Fibroblast of the aortic adventitia (primary cell): Measurements from ENCODE around the gene PGF. TPM values are rescaled to one million over a fixed set of nuclear protein-coding genes. Genes with fewer than 3 reads are reported as not detected.

Experiments used
- DNase-seq: peaks from one replicate; pipeline ENCODE4 v3.0.0-alpha.2; 2010; ENCODE audit warnings: low read depth
- H3K4me3 ChIP-seq: 2 replicates; pipeline ENCODE4 v1.5.1; 2011; ENCODE audit warnings: low read depth, mild to moderate bottlenecking, control low read depth, low read length, moderate library complexity
- CTCF ChIP-seq: IDR thresholded peaks from 2 replicates; pipeline ENCODE4 v1.5.1; 2011; ENCODE audit warnings: mild to moderate bottlenecking, low read length, control low read depth, inconsistent platforms; ENCODE audit not compliant: insufficient read depth
- total RNA-seq: library from RNA; depleted of rRNA; stranded (reverse); fragments of >200 nt; gene quantifications from 2 replicates; pipeline ENCODE4 v1.2.3, GENCODE V29; 2012; ENCODE audit warnings: low replicate concordance

Gene PGF
- total RNA-seq, 1 donor, result 0.36 TPM

GRCh38 chr14:74978416-74978947, 23.1 kb upstream of the PGF start:
- no peak for TF ChIP-seq CTCF
- H3K4me3 ChIP-seq, result no peak overlapping the region
- DNase-seq, result no peak

- H3K4me3 ChIP-seq, result no peak overlapping the region
- TF ChIP-seq CTCF, result no peak
- no peak for DNase-seq
Observed at GRCh38 chr14:74977901-74978385, 22.5 kb upstream of the PGF start.

GRCh38 chr14:74977164-74977900, 21.9 kb upstream of the PGF start:
- no peak for TF ChIP-seq CTCF
- DNase-seq, result no peak
- no peak overlapping the region for H3K4me3 ChIP-seq

- DNase-seq, result no peak
- no peak for TF ChIP-seq CTCF
- no peak overlapping the region for H3K4me3 ChIP-seq
Observed at GRCh38 chr14:74976264-74977113, 21.1 kb upstream of the PGF start.

GRCh38 chr14:74975059-74975810, 19.8 kb upstream of the PGF start:
- H3K4me3 ChIP-seq, result no peak overlapping the region
- DNase-seq, result peak; percentile 29
- no peak for TF ChIP-seq CTCF

- DNase-seq, result no peak
- no peak overlapping the region for H3K4me3 ChIP-seq
- no peak for TF ChIP-seq CTCF
Observed at GRCh38 chr14:74974364-74975058, 19.1 kb upstream of the PGF start.
